Measurements from ENCODE around the gene LCP1. TPM values are rescaled to one million over a fixed set of nuclear protein-coding genes. Genes with fewer than 3 reads are reported as not detected.

LCP1 gene
- total RNA-seq, 1 donor from 2014 or later: 8.4 TPM

DNA sequence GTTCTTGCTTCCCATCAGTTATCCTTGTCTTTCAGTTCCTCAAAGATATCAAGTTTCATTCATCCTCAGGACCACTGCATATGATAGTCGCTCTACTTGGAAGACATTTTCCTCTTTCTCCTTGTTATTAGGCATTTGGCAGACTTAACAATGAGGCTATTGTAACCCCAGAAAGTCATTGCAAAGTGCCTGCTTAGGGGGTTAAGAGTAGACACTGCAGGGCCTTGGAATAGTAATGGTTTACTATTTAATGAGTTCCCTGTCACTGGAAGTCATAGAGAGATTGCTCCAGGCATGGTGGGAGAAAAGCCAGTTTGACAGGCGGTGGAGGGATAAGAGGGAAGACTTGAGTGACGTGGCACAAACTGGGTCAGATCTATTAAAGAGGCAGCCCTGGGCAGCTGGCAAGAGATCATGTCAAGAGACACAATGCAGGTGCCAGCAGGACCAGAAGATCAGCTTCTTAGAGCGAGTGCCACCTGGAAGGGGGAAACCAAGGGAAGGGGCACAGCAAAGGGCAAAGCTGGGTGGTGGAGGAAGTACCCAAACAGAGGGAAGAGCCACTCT lies 60.3 kb downstream of the LCP1 start:
- Histone ChIP-seq H3K4me2 (ENCODE audit: low read length) (no peak overlapping the region), H3K9me3 (ENCODE audit: insufficient read depth, low read depth, low read length) (no peaks in the 10 kb centered on the region), H3K9ac (ENCODE audit: low read length) (no peak overlapping the region), H3K36me3 (ENCODE audit: insufficient read depth, low read length) (no peaks in the 10 kb centered on the region), H3K27me3 (ENCODE audit: insufficient read depth, low read length) (no peaks in the 10 kb centered on the region), H2AFZ (ENCODE audit: low read depth, low read length) (no peak overlapping the region), H3K4me1 (ENCODE audit: insufficient read depth, low read length) (peaks cover 8% of the 10 kb centered on the region), H4K20me1 (ENCODE audit: insufficient read depth, low read length) (no peaks in the 10 kb centered on the region), H3K79me2 (ENCODE audit: insufficient read depth, low read length) (no peaks in the 10 kb centered on the region), H3K4me3 (ENCODE audit: insufficient read depth, low read depth, low read length) (no peak overlapping the region), H3K27ac (ENCODE audit: low read depth, low read length) (no peak overlapping the region)
- Mint-ChIP-seq H3K4me1 (ENCODE audit: low read depth, unreplicated experiment) (peaks cover 15% of the 10 kb centered on the region), H3K9me3 (ENCODE audit: unreplicated experiment) (no peaks in the 10 kb centered on the region), H3K4me3 (ENCODE audit: unreplicated experiment) (no peak overlapping the region), H3K27me3 (ENCODE audit: low read depth, unreplicated experiment) (no peaks in the 10 kb centered on the region), H3K27ac (ENCODE audit: unreplicated experiment) (no peak overlapping the region), H3K36me3 (ENCODE audit: low read depth, unreplicated experiment) (no peaks in the 10 kb centered on the region)
- FAIRE-seq (no peak), DNase-seq (ENCODE audit: low read depth) (no peak)
- no peak for TF ChIP-seq EZH2 (IDR thresholded peaks at IDR 0.05; ENCODE audit: insufficient read depth, low read length)
- no peak for TF ChIP-seq CTCF (IDR thresholded peaks at IDR 0.05; ENCODE audit: insufficient read depth, low read depth, low read length)

GRCh38 chr13:46121033-46121432 lies 60.9 kb downstream of the LCP1 start:
- no peak for FAIRE-seq
- no peak overlapping the region for H3K9ac ChIP-seq (ENCODE audit: low read length)
- no peak for TF ChIP-seq EZH2 (IDR thresholded peaks at IDR 0.05; ENCODE audit: insufficient read depth, low read length)
- no peak for TF ChIP-seq CTCF (IDR thresholded peaks at IDR 0.05; ENCODE audit: insufficient read depth, low read depth, low read length)
- no peaks in the 10 kb centered on the region for H3K36me3 Mint-ChIP-seq (ENCODE audit: low read depth, unreplicated experiment)
- H3K4me2 ChIP-seq (ENCODE audit: low read length): no peak overlapping the region
- no peaks in the 10 kb centered on the region for H3K9me3 Mint-ChIP-seq (ENCODE audit: unreplicated experiment)
- H3K9me3 ChIP-seq (ENCODE audit: insufficient read depth, low read depth, low read length): no peaks in the 10 kb centered on the region
- H3K27me3 Mint-ChIP-seq (ENCODE audit: low read depth, unreplicated experiment): no peaks in the 10 kb centered on the region
- H3K79me2 ChIP-seq (ENCODE audit: insufficient read depth, low read length): no peaks in the 10 kb centered on the region
- no peak overlapping the region for H3K27ac Mint-ChIP-seq (ENCODE audit: unreplicated experiment)
- peaks cover 15% of the 10 kb centered on the region for H3K4me1 Mint-ChIP-seq (ENCODE audit: low read depth, unreplicated experiment)
- no peak overlapping the region for H2AFZ ChIP-seq (ENCODE audit: low read depth, low read length)
- no peak overlapping the region for H3K4me3 ChIP-seq (ENCODE audit: insufficient read depth, low read depth, low read length)
- no peaks in the 10 kb centered on the region for H4K20me1 ChIP-seq (ENCODE audit: insufficient read depth, low read length)
- H3K36me3 ChIP-seq (ENCODE audit: insufficient read depth, low read length): no peaks in the 10 kb centered on the region
- H3K4me1 ChIP-seq (ENCODE audit: insufficient read depth, low read length): peaks cover 8% of the 10 kb centered on the region
- H3K27me3 ChIP-seq (ENCODE audit: insufficient read depth, low read length): no peaks in the 10 kb centered on the region
- no peak overlapping the region for H3K27ac ChIP-seq (ENCODE audit: low read depth, low read length)
- H3K4me3 Mint-ChIP-seq (ENCODE audit: unreplicated experiment): no peak overlapping the region
- DNase-seq (ENCODE audit: low read depth): no peak

DNA sequence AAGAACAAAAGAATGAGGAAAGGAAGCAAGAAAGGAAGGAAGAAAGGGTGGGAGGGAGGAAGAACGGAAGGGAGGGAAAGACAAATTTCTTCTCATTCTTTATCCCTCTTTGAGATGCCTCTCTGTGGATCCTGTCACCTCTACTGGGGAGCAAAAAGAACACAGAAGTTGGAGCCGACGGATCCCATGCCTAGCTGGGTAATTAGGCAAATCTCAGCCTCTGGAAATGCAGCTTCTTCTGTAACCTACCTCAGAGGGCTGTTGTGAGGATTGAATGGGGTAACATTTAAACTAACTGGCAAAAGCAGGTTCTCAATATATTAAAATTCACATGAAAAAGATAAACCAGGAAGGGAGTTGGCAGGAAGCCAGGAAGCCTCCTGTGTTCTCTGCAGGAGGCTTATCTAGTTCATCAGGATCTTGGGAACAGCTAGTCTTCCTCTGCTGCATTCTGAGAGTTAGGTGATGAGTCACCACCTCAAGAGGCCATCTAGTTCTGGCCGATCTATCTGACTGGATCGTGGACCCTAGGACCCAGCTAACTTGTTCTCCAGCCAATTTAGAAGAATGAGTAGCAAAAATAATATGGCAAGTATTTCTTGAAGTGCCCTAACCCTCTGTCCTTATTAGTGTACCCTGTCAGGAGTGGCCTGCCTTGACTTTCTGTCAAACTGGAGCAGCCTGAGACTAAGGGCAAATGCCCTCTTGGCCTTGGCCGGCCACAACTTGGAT lies 61.9 kb downstream of the LCP1 start:
- Histone ChIP-seq H3K9me3 (ENCODE audit: insufficient read depth, low read depth, low read length) (no peaks in the 10 kb centered on the region), H3K4me1 (ENCODE audit: insufficient read depth, low read length) (peaks cover 8% of the 10 kb centered on the region), H4K20me1 (ENCODE audit: insufficient read depth, low read length) (no peaks in the 10 kb centered on the region), H3K9ac (ENCODE audit: low read length) (no peak overlapping the region), H3K36me3 (ENCODE audit: insufficient read depth, low read length) (no peaks in the 10 kb centered on the region), H3K79me2 (ENCODE audit: insufficient read depth, low read length) (no peaks in the 10 kb centered on the region), H3K4me3 (ENCODE audit: insufficient read depth, low read depth, low read length) (no peak overlapping the region), H3K27me3 (ENCODE audit: insufficient read depth, low read length) (no peaks in the 10 kb centered on the region), H2AFZ (ENCODE audit: low read depth, low read length) (no peak overlapping the region), H3K4me2 (ENCODE audit: low read length) (peak overlapping the region; percentile 20), H3K27ac (ENCODE audit: low read depth, low read length) (no peak overlapping the region)
- H3K4me1 Mint-ChIP-seq (ENCODE audit: low read depth, unreplicated experiment): peaks cover 15% of the 10 kb centered on the region
- TF ChIP-seq CTCF (IDR thresholded peaks at IDR 0.05; ENCODE audit: insufficient read depth, low read depth, low read length) (no peak), EZH2 (IDR thresholded peaks at IDR 0.05; ENCODE audit: insufficient read depth, low read length) (no peak)
- peak; percentile 75 for DNase-seq (ENCODE audit: low read depth)
- H3K27me3 Mint-ChIP-seq (ENCODE audit: low read depth, unreplicated experiment): no peaks in the 10 kb centered on the region
- H3K4me3 Mint-ChIP-seq (ENCODE audit: unreplicated experiment): no peak overlapping the region
- H3K27ac Mint-ChIP-seq (ENCODE audit: unreplicated experiment): peak overlapping the region; percentile 69
- H3K36me3 Mint-ChIP-seq (ENCODE audit: low read depth, unreplicated experiment): no peaks in the 10 kb centered on the region
- FAIRE-seq: no peak
- no peaks in the 10 kb centered on the region for H3K9me3 Mint-ChIP-seq (ENCODE audit: unreplicated experiment)
